Sigmoid colon (tissue), 7 donors: ENCODE data around the gene DHRS3. TPM values are rescaled to one million over a fixed set of nuclear protein-coding genes. Genes with fewer than 3 reads are reported as not detected.

Experiments used
- DNase-seq: peaks from one replicate; pipeline ENCODE4 v3.0.0-alpha.2; 2019
- H3K27ac ChIP-seq, 4 donors: fragments of 200-600 bp; sonication (generic); one replicate each; pipeline ENCODE4 v1.5.1; 2016 to 2019; ENCODE audit warnings: mild to moderate bottlenecking in 1 of 4
- H3K27me3 ChIP-seq, 3 donors: fragments of 200-600 bp; sonication (generic); one replicate each; pipeline ENCODE4 v1.5.1; 2019; ENCODE audit warnings: mild to moderate bottlenecking in 1 of 3
- H3K36me3 ChIP-seq, 4 donors: fragments of 200-600 bp; sonication (generic); one replicate each; pipeline ENCODE4 v1.5.1; 2016 to 2019
- H3K4me1 ChIP-seq, 4 donors: fragments of 200-600 bp; sonication (generic); one replicate each; pipeline ENCODE4 v1.5.1; 2017 to 2019
- H3K4me3 ChIP-seq, 4 donors: fragments of 200-600 bp; sonication (generic); one replicate each; pipeline ENCODE4 v1.5.1; 2017 to 2019; ENCODE audit warnings: mild to moderate bottlenecking in 2 of 4, moderate library complexity in 1 of 4
- H3K9me3 ChIP-seq, 4 donors: fragments of 200-600 bp in 3 of 4; sonication (generic) in 3 of 4; one replicate each; pipeline versions ENCODE4 v1.5.1 to v1.6.1; 2013 to 2019
- EP300 ChIP-seq, 4 donors: sonication (generic); formaldehyde crosslinking; IDR thresholded peaks; one replicate each; pipeline ENCODE4 v1.6.1; 2017; ENCODE audit warnings: antibody characterized with exemption in 4 of 4
- POLR2A ChIP-seq, 2 donors: fragments of 450-650 bp; IDR thresholded peaks; one replicate each; pipeline ENCODE4 v1.6.1; 2016; ENCODE audit warnings: antibody characterized with exemption in 2 of 2, mild to moderate bottlenecking in 2 of 2, moderate library complexity in 2 of 2
- POLR2AphosphoS5 ChIP-seq, 4 donors: sonication (generic); formaldehyde crosslinking; IDR thresholded peaks; one replicate each; pipeline ENCODE4 v1.6.1; 2017; ENCODE audit warnings: antibody characterized with exemption in 4 of 4
- WGBS, 2 donors: extraction: QIAGEN DNeasy Blood & Tissue Kit; methylation state at CpG; one replicate each; pipeline ENCODE4 v1.1.7; 2013; 5-methylcytosine and 5-hydroxymethylcytosine counted together
- intact Hi-C: fragments of 100-400 bp; cut with DNase I; formaldehyde crosslinking; loops from one replicate; pipeline ENCODE4 v1.15.1; 2023
- polyA plus RNA-seq, 3 donors: library from polyadenylated mRNA; stranded (reverse); fragments of 200-250 nt; gene quantifications; one replicate each; pipeline ENCODE4 v1.2.3, GENCODE V29; 2013
- total RNA-seq, 4 donors: library from RNA; depleted of rRNA; stranded (reverse); fragments of >200 nt; gene quantifications; one replicate each; pipeline ENCODE4 v1.1.0, GENCODE V29; 2016
- TF ChIP-seq, protein P1 (sequence below), 4 experiments: fragments of 450-650 bp in 3 of 4; fragments of 200-600 bp in 1 of 4; IDR thresholded peaks; one replicate each; pipeline ENCODE4 v1.5.1; 2016 to 2019; ENCODE audit warnings: antibody characterized with exemption in 4 of 4, mild to moderate bottlenecking in 3 of 4, moderate library complexity in 2 of 4
- donor health status: healthy with polysubstance abuse.
- donor health status: Bipolar disorder and iron deficiency.
- donor health status: healthy.

The DHRS3 gene
- total and polyA plus RNA-seq, 7 donors: 34.8 to 102 (median 47.9) TPM

GRCh38 chr1:12537906-12538461 is 80.0 kb downstream of the DHRS3 start:
- H3K27ac ChIP-seq: peak overlapping the region in 1 of 4 donors; percentile 89
- no peaks in the 10 kb centered on the region for H3K27me3 ChIP-seq
- peaks cover 0 to 3% (median 0%) of the 10 kb centered on the region in 4 donors for H3K9me3 ChIP-seq
- intact Hi-C loops: no loop called here
- no peak overlapping the region for H3K4me3 ChIP-seq
- DNase-seq: peak; percentile 52
- WGBS, 2 donors: 93 to 95% methylated on average over 3 of the region's 3 CpGs
- TF ChIP-seq POLR2A (IDR thresholded peaks at IDR 0.05) (no peak), POLR2AphosphoS5 (IDR thresholded peaks at IDR 0.05) (no peak), EP300 (IDR thresholded peaks at IDR 0.05) (no peak)
- TF ChIP-seq, protein P1, sequence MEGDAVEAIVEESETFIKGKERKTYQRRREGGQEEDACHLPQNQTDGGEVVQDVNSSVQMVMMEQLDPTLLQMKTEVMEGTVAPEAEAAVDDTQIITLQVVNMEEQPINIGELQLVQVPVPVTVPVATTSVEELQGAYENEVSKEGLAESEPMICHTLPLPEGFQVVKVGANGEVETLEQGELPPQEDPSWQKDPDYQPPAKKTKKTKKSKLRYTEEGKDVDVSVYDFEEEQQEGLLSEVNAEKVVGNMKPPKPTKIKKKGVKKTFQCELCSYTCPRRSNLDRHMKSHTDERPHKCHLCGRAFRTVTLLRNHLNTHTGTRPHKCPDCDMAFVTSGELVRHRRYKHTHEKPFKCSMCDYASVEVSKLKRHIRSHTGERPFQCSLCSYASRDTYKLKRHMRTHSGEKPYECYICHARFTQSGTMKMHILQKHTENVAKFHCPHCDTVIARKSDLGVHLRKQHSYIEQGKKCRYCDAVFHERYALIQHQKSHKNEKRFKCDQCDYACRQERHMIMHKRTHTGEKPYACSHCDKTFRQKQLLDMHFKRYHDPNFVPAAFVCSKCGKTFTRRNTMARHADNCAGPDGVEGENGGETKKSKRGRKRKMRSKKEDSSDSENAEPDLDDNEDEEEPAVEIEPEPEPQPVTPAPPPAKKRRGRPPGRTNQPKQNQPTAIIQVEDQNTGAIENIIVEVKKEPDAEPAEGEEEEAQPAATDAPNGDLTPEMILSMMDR (IDR thresholded peaks at IDR 0.05): no peak
- no peaks in the 10 kb centered on the region for H3K36me3 ChIP-seq
- H3K4me1 ChIP-seq: peaks cover 0 to 35% (median 28%) of the 10 kb centered on the region in 4 donors

DNA sequence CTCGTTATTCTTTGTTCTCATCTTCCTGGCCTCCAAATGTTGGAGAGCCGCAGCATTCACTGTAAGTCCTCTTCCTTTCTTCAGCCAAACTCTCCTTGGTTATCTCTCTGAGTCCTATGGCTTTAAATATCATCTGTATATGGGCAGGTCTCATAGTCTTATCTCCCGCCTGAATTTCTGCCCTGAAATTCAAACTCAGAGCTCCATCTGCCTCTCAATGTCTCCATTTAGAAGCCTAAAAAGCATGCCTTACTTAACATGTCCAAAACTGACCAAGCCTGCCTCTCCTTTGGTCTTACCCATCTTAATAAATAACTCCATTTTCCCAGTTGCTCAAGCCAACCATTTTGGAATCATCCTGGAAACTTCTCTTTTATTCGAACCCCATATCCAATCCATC is 80.7 kb downstream of the DHRS3 start:
- H3K27ac ChIP-seq: no peak overlapping the region
- peaks cover 0 to 3% (median 0%) of the 10 kb centered on the region in 4 donors for H3K9me3 ChIP-seq
- H3K36me3 ChIP-seq: no peaks in the 10 kb centered on the region
- WGBS, 2 donors: 94% methylated on average over 4 of the region's 4 CpGs
- no peaks in the 10 kb centered on the region for H3K27me3 ChIP-seq
- H3K4me1 ChIP-seq: peaks cover 0 to 34% (median 28%) of the 10 kb centered on the region in 4 donors
- no peak for TF ChIP-seq POLR2A (IDR thresholded peaks at IDR 0.05)
- DNase-seq: no peak
- no peak overlapping the region for H3K4me3 ChIP-seq
- intact Hi-C loops: no loop called here

- H3K27ac ChIP-seq: no peak overlapping the region
- H3K4me3 ChIP-seq: no peak overlapping the region
- peaks cover 0 to 3% (median 0%) of the 10 kb centered on the region in 4 donors for H3K9me3 ChIP-seq
- no peaks in the 10 kb centered on the region for H3K27me3 ChIP-seq
- H3K4me1 ChIP-seq: peaks cover 0 to 22% (median 16%) of the 10 kb centered on the region in 4 donors
- WGBS, 2 donors: 83 to 87% methylated on average over 1 of the region's 1 CpG
- no peaks in the 10 kb centered on the region for H3K36me3 ChIP-seq
- TF ChIP-seq EP300 (IDR thresholded peaks at IDR 0.05): no peak
- no peak for DNase-seq
- intact Hi-C loops: no loop called here
These were observed 81.9 kb downstream of the DHRS3 start for GRCh38 chr1:12536023-12536639.

GRCh38 chr1:12532405-12533315 is 85.3 kb downstream of the DHRS3 start:
- Histone ChIP-seq H3K4me1 (peaks cover 0 to 6% (median 0%) of the 10 kb centered on the region in 4 donors), H3K4me3 (no peak overlapping the region), H3K9me3 (peaks cover 0 to 3% (median 0%) of the 10 kb centered on the region in 4 donors), H3K36me3 (no peaks in the 10 kb centered on the region), H3K27me3 (no peaks in the 10 kb centered on the region), H3K27ac (no peak overlapping the region)
- WGBS, 2 donors: 94 to 96% methylated on average over 19 of the region's 19 CpGs
- DNase-seq: peak; percentile 50
- intact Hi-C loops: no loop called here
- TF ChIP-seq, protein P1 (IDR thresholded peaks at IDR 0.05): no peak
- TF ChIP-seq POLR2A (IDR thresholded peaks at IDR 0.05) (no peak), EP300 (IDR thresholded peaks at IDR 0.05) (no peak), POLR2AphosphoS5 (IDR thresholded peaks at IDR 0.05) (no peak)

- no peak overlapping the region for H3K4me3 ChIP-seq
- WGBS, 2 donors: 17 to 69% methylated on average over 1 of the region's 1 CpG
- no peaks in the 10 kb centered on the region for H3K27me3 ChIP-seq
- no peak for DNase-seq
- no peaks in the 10 kb centered on the region for H3K9me3 ChIP-seq
- H3K4me1 ChIP-seq: peaks cover 0 to 6% (median 0%) of the 10 kb centered on the region in 4 donors
- no peaks in the 10 kb centered on the region for H3K36me3 ChIP-seq
- intact Hi-C loops: no loop called here
- no peak overlapping the region for H3K27ac ChIP-seq
- TF ChIP-seq POLR2AphosphoS5 (IDR thresholded peaks at IDR 0.05): no peak
- TF ChIP-seq, protein P1 (IDR thresholded peaks at IDR 0.05): no peak
- no peak for TF ChIP-seq POLR2A (IDR thresholded peaks at IDR 0.05)
- no peak for TF ChIP-seq EP300 (IDR thresholded peaks at IDR 0.05)
These were observed 86.9 kb downstream of the DHRS3 start for GRCh38 chr1:12531179-12531499.
